ENCODE measurements around the gene KIAA0825.
A peak's percentile ranks its signal among the peaks of the same experiment; 100 is the strongest.
"Not testable (repeated sequence)": the region's sequence is repeated elsewhere in the genome, so short reads cannot be mapped to it uniquely, and the experiment has no call there.

The KIAA0825 gene

GRCh38 chr5:94154672-94155071 lies 463.7 kb downstream of the KIAA0825 start:
- DNase-seq = no peak

- no peak for DNase-seq
Observed at GRCh38 chr5:94153736-94154450, 464.5 kb downstream of the KIAA0825 start.

- DNase-seq = not testable (repeated sequence)
Observed at GRCh38 chr5:94143621-94144020, 474.8 kb downstream of the KIAA0825 start.

- DNase-seq = no peak
Observed at GRCh38 chr5:94140300-94140699, 478.1 kb downstream of the KIAA0825 start.

- no peak for DNase-seq
Observed at GRCh38 chr5:94130077-94130476, 488.3 kb downstream of the KIAA0825 start.

GRCh38 chr5:94125107-94125506 lies 493.3 kb downstream of the KIAA0825 start:
- no peak for DNase-seq

- not testable (repeated sequence) for DNase-seq
Observed at GRCh38 chr5:94116317-94116716, 502.1 kb downstream of the KIAA0825 start.

- DNase-seq = no peak
Observed at GRCh38 chr5:94113087-94113486, 505.3 kb downstream of the KIAA0825 start.

GRCh38 chr5:94111209-94112004 lies 507.0 kb downstream of the KIAA0825 start:
- DNase-seq = peak; percentile 91

- no peak for DNase-seq
Observed at GRCh38 chr5:94103514-94104245, 514.7 kb downstream of the KIAA0825 start.
